ENCODE data around the gene LETMD1. TPM values are rescaled to one million over a fixed set of nuclear protein-coding genes. Genes with fewer than 3 reads are reported as not detected.

The LETMD1 gene
- total RNA-seq, 2 experiments from 2014 or later = 53.9 to 103 TPM

- no peaks in the 10 kb centered on the region for H3K4me1 ChIP-seq (ENCODE audit: insufficient read depth, low read length, poor library complexity, severe bottlenecking)
- TSS peak; percentile 66 for BruUV-seq (replicated peaks)
- no peak overlapping the region for H3K4me3 ChIP-seq (ENCODE audit: low read depth, low read length, poor library complexity, severe bottlenecking)
- TF ChIP-seq EZH2phosphoT487 (IDR thresholded peaks at IDR 0.05; ENCODE audit: borderline replicate concordance, low read depth, low read length) = no peak
- no peak for TF ChIP-seq CTCF (conservative IDR thresholded peaks at IDR 0.05; ENCODE audit: low read length)
- ChIA-PET CTCF (ENCODE audit: unreplicated experiment) (no interaction called here), POLR2A (interaction anchor here (1.0 to 1.1 kb wide), 2 partner anchors 9 to 17 kb away, joined by 3 to 4 read pairs; no protein-coding TSS in a partner anchor)
- no peak for DNase-seq (ENCODE audit: low spot score)
- H3K27ac ChIP-seq (ENCODE audit: low read depth, low read length, poor library complexity, severe bottlenecking) = no peak overlapping the region
- H3K36me3 ChIP-seq (ENCODE audit: insufficient read depth, low read length) = peaks cover 62% of the 10 kb centered on the region; the same call in 1 of the 2 replicates
- H3K4me2 ChIP-seq (ENCODE audit: low read length) = no peak overlapping the region
- H3K9me2 ChIP-seq (ENCODE audit: insufficient read depth, low read length) = no peaks in the 10 kb centered on the region
- H2AFZ ChIP-seq (ENCODE audit: low read length) = no peak overlapping the region
- no peaks in the 10 kb centered on the region for H3K79me2 ChIP-seq (ENCODE audit: insufficient read depth, low read depth, low read length)
- H4K20me1 ChIP-seq (ENCODE audit: insufficient read depth, low read length) = no peaks in the 10 kb centered on the region
- intact Hi-C loops (cut with micrococcal nuclease; ENCODE audit: unreplicated experiment) = no loop called here
- H3K9me3 ChIP-seq (ENCODE audit: low read length) = no peaks in the 10 kb centered on the region
Measured at GRCh38 chr12:51070004-51070403, 21.9 kb downstream of the LETMD1 start.

- TF ChIP-seq CTCF (conservative IDR thresholded peaks at IDR 0.05; ENCODE audit: low read length) (no peak), EZH2phosphoT487 (IDR thresholded peaks at IDR 0.05; ENCODE audit: borderline replicate concordance, low read depth, low read length) (no peak)
- H3K79me2 ChIP-seq (ENCODE audit: insufficient read depth, low read depth, low read length) = no peaks in the 10 kb centered on the region
- no peaks in the 10 kb centered on the region for H4K20me1 ChIP-seq (ENCODE audit: insufficient read depth, low read length)
- BruUV-seq (replicated peaks) = no TSS peak
- no peak overlapping the region for H3K27ac ChIP-seq (ENCODE audit: low read depth, low read length, poor library complexity, severe bottlenecking)
- no peak overlapping the region for H2AFZ ChIP-seq (ENCODE audit: low read length)
- DNase-seq (ENCODE audit: low spot score) = no peak
- H3K9me2 ChIP-seq (ENCODE audit: insufficient read depth, low read length) = no peaks in the 10 kb centered on the region
- H3K4me3 ChIP-seq (ENCODE audit: low read depth, low read length, poor library complexity, severe bottlenecking) = no peak overlapping the region
- no peaks in the 10 kb centered on the region for H3K9me3 ChIP-seq (ENCODE audit: low read length)
- no peak overlapping the region for H3K4me2 ChIP-seq (ENCODE audit: low read length)
- H3K36me3 ChIP-seq (ENCODE audit: insufficient read depth, low read length) = peaks cover 58% of the 10 kb centered on the region; the same call in 1 of the 2 replicates
- POLR2A ChIA-PET = interaction anchor here (0.6 kb wide), 1 partner anchor 10 kb away, joined by 3 read pairs; no protein-coding TSS in a partner anchor
- H3K4me1 ChIP-seq (ENCODE audit: insufficient read depth, low read length, poor library complexity, severe bottlenecking) = peaks cover 7% of the 10 kb centered on the region
- intact Hi-C loops (cut with micrococcal nuclease; ENCODE audit: unreplicated experiment) = no loop called here
- CTCF ChIA-PET (ENCODE audit: unreplicated experiment) = no interaction called here
Measured at GRCh38 chr12:51071663-51072062, 23.5 kb downstream of the LETMD1 start.

- intact Hi-C loops (cut with micrococcal nuclease; ENCODE audit: unreplicated experiment) = no loop called here
- no TSS peak for BruUV-seq (replicated peaks)
- H2AFZ ChIP-seq (ENCODE audit: low read length) = no peak overlapping the region
- TF ChIP-seq EZH2phosphoT487 (IDR thresholded peaks at IDR 0.05; ENCODE audit: borderline replicate concordance, low read depth, low read length) = no peak
- no peak for TF ChIP-seq CTCF (conservative IDR thresholded peaks at IDR 0.05; ENCODE audit: low read length)
- H3K9me3 ChIP-seq (ENCODE audit: low read length) = no peaks in the 10 kb centered on the region
- H3K4me2 ChIP-seq (ENCODE audit: low read length) = no peak overlapping the region
- no peaks in the 10 kb centered on the region for H3K9me2 ChIP-seq (ENCODE audit: insufficient read depth, low read length)
- peaks cover 6% of the 10 kb centered on the region; the same call in 1 of the 2 replicates for H3K79me2 ChIP-seq (ENCODE audit: insufficient read depth, low read depth, low read length)
- H3K4me1 ChIP-seq (ENCODE audit: insufficient read depth, low read length, poor library complexity, severe bottlenecking) = peaks cover 31% of the 10 kb centered on the region
- H4K20me1 ChIP-seq (ENCODE audit: insufficient read depth, low read length) = no peaks in the 10 kb centered on the region
- ChIA-PET CTCF (ENCODE audit: unreplicated experiment) (no interaction called here), POLR2A (no interaction called here)
- peaks cover 39% of the 10 kb centered on the region; the same call in 1 of the 2 replicates for H3K36me3 ChIP-seq (ENCODE audit: insufficient read depth, low read length)
- no peak overlapping the region for H3K27ac ChIP-seq (ENCODE audit: low read depth, low read length, poor library complexity, severe bottlenecking)
- no peak overlapping the region for H3K4me3 ChIP-seq (ENCODE audit: low read depth, low read length, poor library complexity, severe bottlenecking)
- no peak for DNase-seq (ENCODE audit: low spot score)
Measured at GRCh38 chr12:51075390-51075789, 27.3 kb downstream of the LETMD1 start.
